CD4-positive, alpha-beta T cell treated with Interleukin-6 at 100 ng/mL for 8 hours (primary cell): ENCODE results near the gene PCSK7.
"Not testable (repeated sequence)": the region's sequence is repeated elsewhere in the genome, so short reads cannot be mapped to it uniquely, and the experiment has no call there.

ENCODE experiments used
- DNase-seq: peaks from one replicate; pipeline ENCODE4 v3.0.0-alpha.2; 2020; ENCODE audit warnings: mixed read lengths, low spot score

The PCSK7 gene

GRCh38 chr11:117231842-117232091 is at the start of gene PCSK7:
Gene PCSK7 (minus strand): TSS chr11:117232073. CDS start chr11:117229844, 2,229 bp downstream.
- no peak for DNase-seq

GRCh38 chr11:117281159-117281558 is 49.3 kb upstream of the PCSK7 start:
- no peak for DNase-seq

- DNase-seq, result peak; percentile 11
These were observed 48.0 kb upstream of the PCSK7 start for GRCh38 chr11:117279711-117280376.

GRCh38 chr11:117278347-117278746 is 46.5 kb upstream of the PCSK7 start:
- no peak for DNase-seq

- DNase-seq, result no peak
These were observed 41.8 kb upstream of the PCSK7 start for GRCh38 chr11:117273550-117274289.

GRCh38 chr11:117272175-117272574 is 40.3 kb upstream of the PCSK7 start:
- DNase-seq, result not testable (repeated sequence)

- DNase-seq, result no peak
These were observed 39.3 kb upstream of the PCSK7 start for GRCh38 chr11:117271208-117271607.

GRCh38 chr11:117269856-117270255 is 38.0 kb upstream of the PCSK7 start:
- no peak for DNase-seq

- no peak for DNase-seq
These were observed 33.9 kb upstream of the PCSK7 start for GRCh38 chr11:117265745-117266144.

GRCh38 chr11:117264624-117265323 is 32.9 kb upstream of the PCSK7 start:
- DNase-seq, result not testable (repeated sequence)

GRCh38 chr11:117259417-117259816 is 27.5 kb upstream of the PCSK7 start:
- no peak for DNase-seq

GRCh38 chr11:117258576-117258975 is 26.7 kb upstream of the PCSK7 start:
- no peak for DNase-seq

GRCh38 chr11:117256573-117256972 is 24.7 kb upstream of the PCSK7 start:
- no peak for DNase-seq

GRCh38 chr11:117255966-117256365 is 24.1 kb upstream of the PCSK7 start:
- no peak for DNase-seq

GRCh38 chr11:117251506-117251905 is 19.6 kb upstream of the PCSK7 start:
- no peak for DNase-seq

GRCh38 chr11:117249571-117249970 is 17.7 kb upstream of the PCSK7 start:
- DNase-seq, result no peak

GRCh38 chr11:117248341-117248740 is 16.5 kb upstream of the PCSK7 start:
- no peak for DNase-seq

GRCh38 chr11:117239295-117239694 is 7.4 kb upstream of the PCSK7 start:
- no peak for DNase-seq

GRCh38 chr11:117238221-117238620 is 6.3 kb upstream of the PCSK7 start:
- DNase-seq, result no peak

GRCh38 chr11:117232911-117233409 is 1.1 kb upstream of the PCSK7 start:
- DNase-seq, result no peak

- DNase-seq, result peak; percentile 77
These were observed 412 bp upstream of the PCSK7 start, which contains the start of gene RNF214 for GRCh38 chr11:117232092-117232878. Gene RNF214 (plus strand): TSS chr11:117232671. CDS start chr11:117234273, 1,602 bp downstream.
